Measurements from ENCODE around the gene MLN.

DNA sequence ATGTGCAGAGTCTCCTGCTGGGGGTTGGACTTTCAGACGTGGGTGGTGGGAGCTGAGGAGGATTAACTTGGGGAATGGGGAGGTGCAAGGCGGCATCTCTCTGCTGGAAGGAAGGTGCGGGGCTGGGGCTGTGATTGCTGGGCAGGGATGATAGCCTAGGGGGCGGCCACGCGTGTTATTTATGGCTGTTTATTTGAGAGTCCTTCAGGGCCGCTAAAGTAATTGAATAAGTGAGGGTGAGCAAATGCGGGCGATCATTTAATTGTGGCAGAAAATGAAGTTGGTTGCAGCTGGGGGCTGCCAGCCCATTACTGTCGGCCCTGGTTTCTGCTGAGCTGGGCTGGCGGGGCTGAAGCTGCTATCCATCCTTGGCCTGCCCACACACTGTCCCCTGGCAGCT, 49.6 kb downstream of the MLN start:
- no peak for TF ChIP-seq RCOR1 (IDR thresholded peaks at IDR 0.05; ENCODE audit: insufficient replicate concordance, low read length)
- TF ChIP-seq, protein P1, sequence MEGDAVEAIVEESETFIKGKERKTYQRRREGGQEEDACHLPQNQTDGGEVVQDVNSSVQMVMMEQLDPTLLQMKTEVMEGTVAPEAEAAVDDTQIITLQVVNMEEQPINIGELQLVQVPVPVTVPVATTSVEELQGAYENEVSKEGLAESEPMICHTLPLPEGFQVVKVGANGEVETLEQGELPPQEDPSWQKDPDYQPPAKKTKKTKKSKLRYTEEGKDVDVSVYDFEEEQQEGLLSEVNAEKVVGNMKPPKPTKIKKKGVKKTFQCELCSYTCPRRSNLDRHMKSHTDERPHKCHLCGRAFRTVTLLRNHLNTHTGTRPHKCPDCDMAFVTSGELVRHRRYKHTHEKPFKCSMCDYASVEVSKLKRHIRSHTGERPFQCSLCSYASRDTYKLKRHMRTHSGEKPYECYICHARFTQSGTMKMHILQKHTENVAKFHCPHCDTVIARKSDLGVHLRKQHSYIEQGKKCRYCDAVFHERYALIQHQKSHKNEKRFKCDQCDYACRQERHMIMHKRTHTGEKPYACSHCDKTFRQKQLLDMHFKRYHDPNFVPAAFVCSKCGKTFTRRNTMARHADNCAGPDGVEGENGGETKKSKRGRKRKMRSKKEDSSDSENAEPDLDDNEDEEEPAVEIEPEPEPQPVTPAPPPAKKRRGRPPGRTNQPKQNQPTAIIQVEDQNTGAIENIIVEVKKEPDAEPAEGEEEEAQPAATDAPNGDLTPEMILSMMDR (conservative IDR thresholded peaks at IDR 0.05; ENCODE audit: low read depth, low read length), result no peak
